Panc1 (cell line): ENCODE results near the gene FAM107B. TPM values are rescaled to one million over a fixed set of nuclear protein-coding genes. Genes with fewer than 3 reads are reported as not detected.

Experiments used
- ATAC-seq: fragments of 200-7000 bp; cut with Tn5 transposase; 2 replicates; pipeline ENCODE4 v1.9.1; 2020; ENCODE audit warnings: mild to moderate bottlenecking, moderate library complexity
- BruUV-seq: library from RNA; stranded (reverse); fragments of 400-500 nt; replicated peaks from 2 replicates; lab custom pipeline; 2021; lab: Mats Ljungman, UMichigan
- CTCF ChIA-PET: fragments of 300-600 bp; sonication (Branson Sonifier 250); formaldehyde crosslinking; loops from one replicate; lab custom pipeline; 2022; ENCODE audit warnings: antibody characterized with exemption; lab: Charles Lee
- POLR2A ChIA-PET: fragments of 300-600 bp; sonication (Branson Sonifier 250); formaldehyde crosslinking; loops from one replicate; lab custom pipeline; 2022; ENCODE audit warnings: antibody characterized with exemption; lab: Charles Lee
- DNase-seq: peaks from one replicate; pipeline ENCODE4 v3.0.0-alpha.2; 2010; ENCODE audit warnings: low read depth, low spot score
- H3K27ac ChIP-seq: 2 replicates; pipeline ENCODE4 v1.5.1; 2011; ENCODE audit warnings: mild to moderate bottlenecking, low read length, inconsistent platforms
- H3K27me3 ChIP-seq: fragments of 200-500 bp; sonication (Bioruptor generic); 2 replicates; pipeline ENCODE4 v1.6.0; 2014; ENCODE audit warnings: low read length, inconsistent platforms; ENCODE audit not compliant: control insufficient read depth, insufficient read depth
- H3K36me3 ChIP-seq: fragments of 200-500 bp; sonication (Bioruptor generic); 2 replicates; pipeline ENCODE4 v1.5.1; 2014; ENCODE audit warnings: inconsistent platforms, mild to moderate bottlenecking, low read length, moderate library complexity; ENCODE audit not compliant: control insufficient read depth, insufficient read depth
- H3K4me1 ChIP-seq: 2 replicates; pipeline ENCODE4 v1.5.1; 2011; ENCODE audit warnings: inconsistent platforms, mild to moderate bottlenecking, low read length, moderate library complexity; ENCODE audit not compliant: control insufficient read depth, insufficient read depth
- H3K4me3 ChIP-seq, 2 experiments: 2 replicates each; pipeline ENCODE4 v1.5.1; 2011 to 2012; ENCODE audit warnings: low read depth in 2 of 2, low read length in 2 of 2, mild to moderate bottlenecking in 2 of 2, inconsistent platforms in 1 of 2, moderate library complexity in 1 of 2
- H3K9me3 ChIP-seq: fragments of 200-500 bp; sonication (Bioruptor generic); 2 replicates; pipeline ENCODE4 v1.5.1; 2014; ENCODE audit warnings: low read depth, mild to moderate bottlenecking, inconsistent platforms, low read length, moderate library complexity; ENCODE audit not compliant: control insufficient read depth, insufficient read depth
- POLR2AphosphoS5 ChIP-seq: IDR thresholded peaks from 2 replicates; pipeline ENCODE4 v1.6.1; 2012; ENCODE audit warnings: mild to moderate bottlenecking, low read depth, low read length, moderate library complexity
- SIN3A ChIP-seq: IDR thresholded peaks from 2 replicates; pipeline ENCODE4 v1.6.1; 2012; ENCODE audit warnings: low read depth, mild to moderate bottlenecking, low read length, moderate library complexity, borderline replicate concordance; ENCODE audit not compliant: insufficient read depth
- TCF7L2 ChIP-seq: IDR thresholded peaks from 2 replicates; pipeline ENCODE4 v1.6.1; 2011; ENCODE audit warnings: mild to moderate bottlenecking, low read depth, low read length, inconsistent platforms
- in situ Hi-C: cut with HindIII; loops from 2 replicates; pipeline ENCODE4 v1.10.0; 2016; ENCODE audit warnings: low sequenced_read_pairs, low pct_unique_long_range_greater_than_20kb
- intact Hi-C: fragments of 100-400 bp; cut with micrococcal nuclease; formaldehyde crosslinking; loops from one replicate; pipeline ENCODE4 v1.10.0; 2022; ENCODE audit not compliant: unreplicated experiment
- total RNA-seq: library from RNA; stranded (reverse); gene quantifications from one replicate; pipeline ENCODE4 v1.2.1, GENCODE V29; 2021; ENCODE audit not compliant: unreplicated experiment
- TF ChIP-seq, protein P1 (sequence below), 2 experiments: IDR thresholded peaks; 2 replicates each; pipeline ENCODE4 v1.6.1; 2011 to 2012; ENCODE audit warnings: low read depth in 2 of 2, control low read depth in 1 of 2, low read length in 1 of 2, mild to moderate bottlenecking in 1 of 2, moderate library complexity in 1 of 2; ENCODE audit not compliant: insufficient read depth in 1 of 2
- TF ChIP-seq, protein P2 (sequence below): fragments of 450-650 bp; IDR thresholded peaks from 2 replicates; pipeline ENCODE4 v1.5.1; 2017; ENCODE audit warnings: mild to moderate bottlenecking

The FAM107B gene
- total RNA-seq, 1 experiment from 2014 or later, result 13.4 TPM

DNA sequence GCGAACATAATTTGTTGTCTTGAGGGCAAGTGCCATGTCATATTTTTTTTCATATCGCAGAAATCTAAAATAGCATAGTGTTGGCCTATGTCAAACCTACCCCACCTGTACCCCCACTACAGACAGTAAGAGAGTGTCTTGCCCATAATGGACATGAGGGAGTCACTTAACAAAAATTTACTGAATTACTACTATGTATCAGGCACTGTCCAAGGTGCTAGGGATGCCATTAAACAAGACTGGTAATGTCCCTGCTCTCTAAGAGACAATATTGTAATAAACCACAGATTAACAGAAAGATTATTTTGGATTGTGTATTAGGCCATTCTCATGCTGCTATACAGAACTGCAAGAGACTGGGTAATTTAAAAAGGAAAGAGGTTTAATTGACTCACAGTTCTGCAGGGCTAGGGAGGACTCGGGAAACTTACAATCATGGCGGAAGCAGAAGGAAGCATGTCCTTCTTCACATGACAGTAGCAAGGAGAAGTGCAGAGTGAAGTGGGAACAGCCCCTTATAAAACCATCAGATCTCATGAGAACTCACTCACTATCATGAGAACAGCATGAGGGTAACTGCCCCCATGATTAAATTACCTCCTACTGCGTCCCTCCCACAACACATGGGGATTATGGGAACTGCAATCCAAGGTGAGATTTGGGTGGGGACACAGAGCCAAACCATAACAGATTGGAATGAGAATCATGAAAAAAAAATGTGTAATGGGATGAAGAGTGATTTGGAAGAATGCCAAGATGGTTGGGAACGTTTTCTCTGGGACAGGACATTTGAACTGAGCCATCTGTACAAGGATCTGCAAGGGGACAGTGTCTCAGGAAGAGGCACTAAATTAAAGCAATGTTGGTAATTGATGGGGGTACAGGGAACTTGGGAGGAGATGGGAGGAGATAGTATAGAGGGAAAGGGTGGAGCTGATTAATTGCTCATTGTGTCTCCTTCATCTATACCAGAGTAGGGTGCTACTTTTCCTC, 108.5 kb downstream of the FAM107B start:
- H3K4me1 ChIP-seq, result no peaks in the 10 kb centered on the region
- in situ Hi-C loops, result no loop called here
- TF ChIP-seq SIN3A, result no peak
- TF ChIP-seq, protein P1, sequence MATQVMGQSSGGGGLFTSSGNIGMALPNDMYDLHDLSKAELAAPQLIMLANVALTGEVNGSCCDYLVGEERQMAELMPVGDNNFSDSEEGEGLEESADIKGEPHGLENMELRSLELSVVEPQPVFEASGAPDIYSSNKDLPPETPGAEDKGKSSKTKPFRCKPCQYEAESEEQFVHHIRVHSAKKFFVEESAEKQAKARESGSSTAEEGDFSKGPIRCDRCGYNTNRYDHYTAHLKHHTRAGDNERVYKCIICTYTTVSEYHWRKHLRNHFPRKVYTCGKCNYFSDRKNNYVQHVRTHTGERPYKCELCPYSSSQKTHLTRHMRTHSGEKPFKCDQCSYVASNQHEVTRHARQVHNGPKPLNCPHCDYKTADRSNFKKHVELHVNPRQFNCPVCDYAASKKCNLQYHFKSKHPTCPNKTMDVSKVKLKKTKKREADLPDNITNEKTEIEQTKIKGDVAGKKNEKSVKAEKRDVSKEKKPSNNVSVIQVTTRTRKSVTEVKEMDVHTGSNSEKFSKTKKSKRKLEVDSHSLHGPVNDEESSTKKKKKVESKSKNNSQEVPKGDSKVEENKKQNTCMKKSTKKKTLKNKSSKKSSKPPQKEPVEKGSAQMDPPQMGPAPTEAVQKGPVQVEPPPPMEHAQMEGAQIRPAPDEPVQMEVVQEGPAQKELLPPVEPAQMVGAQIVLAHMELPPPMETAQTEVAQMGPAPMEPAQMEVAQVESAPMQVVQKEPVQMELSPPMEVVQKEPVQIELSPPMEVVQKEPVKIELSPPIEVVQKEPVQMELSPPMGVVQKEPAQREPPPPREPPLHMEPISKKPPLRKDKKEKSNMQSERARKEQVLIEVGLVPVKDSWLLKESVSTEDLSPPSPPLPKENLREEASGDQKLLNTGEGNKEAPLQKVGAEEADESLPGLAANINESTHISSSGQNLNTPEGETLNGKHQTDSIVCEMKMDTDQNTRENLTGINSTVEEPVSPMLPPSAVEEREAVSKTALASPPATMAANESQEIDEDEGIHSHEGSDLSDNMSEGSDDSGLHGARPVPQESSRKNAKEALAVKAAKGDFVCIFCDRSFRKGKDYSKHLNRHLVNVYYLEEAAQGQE (IDR thresholded peaks at IDR 0.05; ENCODE audit: insufficient read depth in 1 of 2, low read depth in 2 of 2, low read length in 1 of 2), result peak in 1 of 2 experiments; percentile 53; a peak in 1 of 4 replicates
- ChIA-PET POLR2A (no interaction called here), CTCF (no interaction called here)
- no peak for DNase-seq
- no peaks in the 10 kb centered on the region for H3K36me3 ChIP-seq
- no peaks in the 10 kb centered on the region for H3K9me3 ChIP-seq
- no TSS peak for BruUV-seq
- no peak overlapping the region for H3K27ac ChIP-seq
- ATAC-seq, result no peak
- H3K4me3 ChIP-seq, result no peak overlapping the region
- intact Hi-C loops, result no loop called here
- H3K27me3 ChIP-seq, result no peaks in the 10 kb centered on the region

DNA sequence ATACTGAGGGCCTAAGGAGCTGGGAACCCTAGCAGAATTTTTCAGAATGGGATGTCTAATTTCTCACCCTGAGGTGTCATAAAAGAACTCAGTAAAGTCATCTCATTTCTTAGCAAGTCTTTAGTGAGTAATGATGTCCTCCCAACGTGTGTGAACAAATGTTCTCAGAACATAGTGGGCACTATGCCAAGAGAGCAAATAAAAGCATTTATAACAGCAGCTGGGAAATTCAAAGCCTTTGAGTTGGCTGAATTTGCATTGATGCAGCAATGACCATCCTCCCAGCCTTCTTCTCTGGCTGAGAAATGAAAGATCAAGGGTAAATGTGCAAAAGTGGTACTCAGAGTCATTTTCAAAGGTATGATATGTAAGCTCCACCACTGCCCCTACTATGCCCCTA, 109.4 kb downstream of the FAM107B start:
- CTCF ChIA-PET, result no interaction called here
- intact Hi-C loops, result no loop called here
- BruUV-seq, result no TSS peak
- ATAC-seq (no peak), DNase-seq (no peak)
- POLR2A ChIA-PET, result no interaction called here
- Histone ChIP-seq H3K36me3 (no peaks in the 10 kb centered on the region), H3K4me3 (no peak overlapping the region), H3K27ac (no peak overlapping the region), H3K27me3 (no peaks in the 10 kb centered on the region), H3K9me3 (no peaks in the 10 kb centered on the region), H3K4me1 (no peaks in the 10 kb centered on the region)
- TF ChIP-seq, protein P1 (IDR thresholded peaks at IDR 0.05; ENCODE audit: insufficient read depth in 1 of 2, low read depth in 2 of 2, low read length in 1 of 2), result no peak
- TF ChIP-seq, protein P2, sequence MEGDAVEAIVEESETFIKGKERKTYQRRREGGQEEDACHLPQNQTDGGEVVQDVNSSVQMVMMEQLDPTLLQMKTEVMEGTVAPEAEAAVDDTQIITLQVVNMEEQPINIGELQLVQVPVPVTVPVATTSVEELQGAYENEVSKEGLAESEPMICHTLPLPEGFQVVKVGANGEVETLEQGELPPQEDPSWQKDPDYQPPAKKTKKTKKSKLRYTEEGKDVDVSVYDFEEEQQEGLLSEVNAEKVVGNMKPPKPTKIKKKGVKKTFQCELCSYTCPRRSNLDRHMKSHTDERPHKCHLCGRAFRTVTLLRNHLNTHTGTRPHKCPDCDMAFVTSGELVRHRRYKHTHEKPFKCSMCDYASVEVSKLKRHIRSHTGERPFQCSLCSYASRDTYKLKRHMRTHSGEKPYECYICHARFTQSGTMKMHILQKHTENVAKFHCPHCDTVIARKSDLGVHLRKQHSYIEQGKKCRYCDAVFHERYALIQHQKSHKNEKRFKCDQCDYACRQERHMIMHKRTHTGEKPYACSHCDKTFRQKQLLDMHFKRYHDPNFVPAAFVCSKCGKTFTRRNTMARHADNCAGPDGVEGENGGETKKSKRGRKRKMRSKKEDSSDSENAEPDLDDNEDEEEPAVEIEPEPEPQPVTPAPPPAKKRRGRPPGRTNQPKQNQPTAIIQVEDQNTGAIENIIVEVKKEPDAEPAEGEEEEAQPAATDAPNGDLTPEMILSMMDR, result no peak
- TF ChIP-seq SIN3A, result no peak
- no peak for TF ChIP-seq POLR2AphosphoS5
- TF ChIP-seq TCF7L2, result no peak
- in situ Hi-C loops, result no loop called here
